SHP77 (cell line): Measurements from ENCODE around the gene SIGLEC7.

Experiments used
- DNase-seq, 2 experiments: peaks; one replicate each; lab custom pipeline; 2025; lab: John Stamatoyannopoulos, UW

Gene SIGLEC7

GRCh38 chr19:51116736-51117286, 25.3 kb upstream of the SIGLEC7 start:
- no peak for DNase-seq

- no peak for DNase-seq
These were observed 23.0 kb upstream of the SIGLEC7 start for GRCh38 chr19:51119101-51119500.

DNA sequence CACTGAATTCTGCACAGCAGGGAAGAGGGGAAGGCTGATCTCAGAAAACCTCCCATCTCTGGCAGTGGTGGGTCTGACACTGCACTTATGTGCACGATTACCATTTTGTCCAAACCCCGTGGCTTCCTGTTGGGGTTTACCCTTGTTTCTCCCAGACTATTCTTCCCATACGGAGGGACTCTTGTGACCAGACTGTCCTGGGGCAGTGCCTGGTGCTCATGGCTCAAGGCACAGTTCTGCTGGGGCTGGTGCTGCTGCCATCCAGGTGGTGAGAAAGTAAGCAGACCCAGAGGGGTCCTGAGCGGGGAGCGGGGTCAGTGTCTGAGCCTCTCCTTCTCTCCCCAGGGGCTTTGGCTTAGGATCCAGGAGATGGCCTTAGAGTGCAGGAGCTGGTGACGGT, 22.5 kb upstream of the SIGLEC7 start:
- DNase-seq = no peak

DNA sequence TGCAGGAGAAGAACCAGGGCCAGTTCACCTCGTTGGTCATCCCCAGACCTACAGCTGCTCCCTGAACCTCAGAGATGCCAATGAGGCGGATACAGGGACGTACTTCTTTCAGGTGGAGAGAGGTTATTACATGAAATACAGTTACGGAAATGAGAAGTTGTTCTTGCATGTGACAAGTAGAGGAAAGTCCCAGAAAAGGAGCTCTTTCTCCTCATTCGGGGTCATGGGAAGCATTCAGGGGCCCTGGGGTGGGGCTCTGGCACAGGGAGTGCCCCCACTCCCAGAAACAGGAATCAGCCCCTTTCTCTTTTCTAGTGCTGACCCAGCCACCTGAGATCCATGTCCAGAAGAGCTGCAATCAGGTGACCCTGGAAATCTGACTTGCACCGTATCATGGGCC, 21.9 kb upstream of the SIGLEC7 start:
- no peak for DNase-seq

- no peak for DNase-seq
These were observed 20.8 kb upstream of the SIGLEC7 start for GRCh38 chr19:51121257-51121656.

GRCh38 chr19:51122112-51122981, 19.8 kb upstream of the SIGLEC7 start:
- no peak for DNase-seq

- DNase-seq = no peak
These were observed 18.7 kb upstream of the SIGLEC7 start for GRCh38 chr19:51123381-51123800.

DNA sequence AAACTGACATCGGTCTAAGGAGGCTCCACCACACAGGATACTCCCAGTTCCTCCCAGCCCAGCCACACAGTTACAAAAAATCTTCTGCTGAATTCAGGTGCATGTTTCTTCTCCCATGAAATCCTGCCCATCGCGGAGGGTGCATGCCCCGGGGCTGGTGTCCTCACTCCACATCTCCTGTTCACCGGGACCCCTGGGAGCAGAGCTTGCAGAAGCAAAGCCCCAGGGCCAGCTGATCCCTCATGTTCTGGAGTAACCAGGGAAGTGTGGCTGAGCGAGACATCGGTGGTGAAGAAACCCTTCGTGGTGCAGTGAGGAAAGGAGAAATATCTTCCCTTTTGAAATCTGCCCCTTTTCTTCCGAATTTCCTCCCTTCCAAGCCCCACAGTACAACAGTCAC, 18.3 kb upstream of the SIGLEC7 start:
- DNase-seq = no peak

GRCh38 chr19:51124216-51124615, 17.9 kb upstream of the SIGLEC7 start:
- no peak for DNase-seq

DNA sequence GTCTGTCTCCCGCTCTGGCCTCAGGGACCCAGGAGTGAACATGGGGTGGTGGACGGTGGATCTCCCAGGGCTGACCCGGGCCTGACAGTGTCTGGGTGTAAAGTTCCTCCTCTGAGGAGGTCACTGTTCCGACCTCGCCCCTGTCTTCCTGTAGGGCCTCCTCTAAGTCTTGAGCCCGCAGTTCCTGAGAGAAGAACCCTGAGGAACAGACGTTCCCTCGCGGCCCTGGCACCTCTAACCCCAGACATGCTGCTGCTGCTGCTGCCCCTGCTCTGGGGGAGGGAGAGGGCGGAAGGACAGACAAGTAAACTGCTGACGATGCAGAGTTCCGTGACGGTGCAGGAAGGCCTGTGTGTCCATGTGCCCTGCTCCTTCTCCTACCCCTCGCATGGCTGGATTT, 17.4 kb upstream of the SIGLEC7 start, which contains the start of gene SIGLEC9:
Gene SIGLEC9, plus strand, starts transcription at position 178 of the 400 bp plus-strand sequence. Its CDS starts 69 bp downstream, at position 247.
- DNase-seq = no peak

DNA sequence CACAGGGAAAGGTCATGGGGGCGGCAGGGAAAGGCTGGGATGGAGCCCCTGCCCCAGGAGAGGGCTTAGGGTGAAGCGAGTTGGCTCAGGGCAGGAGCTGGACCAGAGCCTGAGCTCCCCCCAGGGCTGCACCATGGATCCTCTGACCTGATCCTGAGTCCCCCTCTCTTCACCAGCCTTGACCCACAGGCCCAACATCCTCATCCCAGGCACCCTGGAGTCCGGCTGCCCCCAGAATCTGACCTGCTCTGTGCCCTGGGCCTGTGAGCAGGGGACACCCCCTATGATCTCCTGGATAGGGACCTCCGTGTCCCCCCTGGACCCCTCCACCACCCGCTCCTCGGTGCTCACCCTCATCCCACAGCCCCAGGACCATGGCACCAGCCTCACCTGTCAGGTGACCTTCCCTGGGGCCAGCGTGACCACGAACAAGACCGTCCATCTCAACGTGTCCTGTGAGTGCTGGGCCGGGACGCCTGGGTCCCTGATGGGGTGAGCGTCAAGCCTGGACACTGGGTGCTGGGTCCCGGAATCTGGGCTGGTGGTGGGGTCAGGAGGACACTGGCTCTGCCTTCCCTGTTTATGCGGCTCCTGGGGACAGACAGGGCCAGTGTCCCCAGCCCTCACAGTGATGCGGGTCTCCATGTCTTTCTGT, 16.6 kb upstream of the SIGLEC7 start:
- DNase-seq = no peak

- DNase-seq = no peak
These were observed 15.1 kb upstream of the SIGLEC7 start for GRCh38 chr19:51127032-51127431.

DNA sequence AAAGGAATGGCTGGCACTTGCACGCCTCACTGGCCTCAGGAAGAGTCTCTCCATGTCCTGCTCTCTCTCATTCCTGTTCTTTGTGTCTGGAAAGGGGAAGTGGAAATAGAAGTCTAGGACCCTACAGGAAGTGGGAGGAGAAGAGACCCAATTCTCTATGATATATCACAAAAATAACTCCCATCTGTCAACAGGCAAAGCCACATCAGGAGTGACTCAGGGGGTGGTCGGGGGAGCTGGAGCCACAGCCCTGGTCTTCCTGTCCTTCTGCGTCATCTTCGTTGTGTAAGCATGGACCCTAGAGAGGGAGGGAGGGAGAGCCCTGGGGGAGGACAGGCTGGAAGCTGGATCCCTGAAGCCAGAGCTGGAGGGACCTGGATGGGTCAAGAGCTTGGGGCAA, 14.3 kb upstream of the SIGLEC7 start:
- DNase-seq = no peak

GRCh38 chr19:51128227-51128626, 13.9 kb upstream of the SIGLEC7 start:
- no peak for DNase-seq

GRCh38 chr19:51129716-51130115, 12.4 kb upstream of the SIGLEC7 start:
- DNase-seq = no peak

DNA sequence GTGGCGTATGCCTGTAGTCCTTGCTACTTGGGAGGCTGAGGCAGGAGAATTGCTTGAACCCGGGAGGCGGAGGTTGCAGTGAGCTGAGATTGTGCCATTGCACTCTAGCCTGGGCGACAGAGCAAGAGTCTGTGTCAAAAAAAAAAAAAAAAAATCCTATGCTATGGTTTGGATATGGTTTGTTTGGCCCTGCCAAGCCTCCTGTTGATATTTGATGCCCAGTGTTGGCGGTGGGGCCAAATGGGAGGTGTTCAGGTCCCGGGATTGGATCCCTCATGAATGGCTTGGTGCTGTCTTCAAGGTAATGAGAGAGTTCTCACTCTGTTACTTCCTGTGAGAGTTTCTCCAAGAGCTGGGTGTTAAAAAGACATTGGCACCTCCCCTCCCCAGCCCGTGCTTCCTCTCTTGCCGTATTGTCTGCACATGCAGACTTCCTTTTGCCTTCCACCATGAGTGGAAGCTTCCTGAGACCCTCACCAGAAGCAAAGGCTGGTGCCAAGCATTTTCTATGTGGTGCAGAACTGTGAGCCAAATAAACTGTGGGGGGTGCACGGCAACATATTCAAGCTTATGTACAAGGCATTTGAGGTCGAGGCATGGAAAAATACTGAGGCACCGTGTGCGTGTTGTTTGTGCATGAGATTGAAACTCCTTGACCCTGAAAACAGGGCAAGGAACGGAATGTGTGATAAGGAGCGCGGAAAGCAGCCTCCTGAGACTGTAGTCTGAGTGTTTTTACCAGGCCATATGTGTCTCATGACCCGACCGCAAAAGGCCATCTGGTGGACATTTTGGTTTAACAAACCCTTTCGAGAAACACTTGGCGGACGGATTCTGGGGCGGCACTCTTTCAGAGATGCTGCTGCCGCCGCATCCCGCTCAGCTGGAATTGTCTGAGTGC, 10.1 kb upstream of the SIGLEC7 start:
- DNase-seq = no peak

DNA sequence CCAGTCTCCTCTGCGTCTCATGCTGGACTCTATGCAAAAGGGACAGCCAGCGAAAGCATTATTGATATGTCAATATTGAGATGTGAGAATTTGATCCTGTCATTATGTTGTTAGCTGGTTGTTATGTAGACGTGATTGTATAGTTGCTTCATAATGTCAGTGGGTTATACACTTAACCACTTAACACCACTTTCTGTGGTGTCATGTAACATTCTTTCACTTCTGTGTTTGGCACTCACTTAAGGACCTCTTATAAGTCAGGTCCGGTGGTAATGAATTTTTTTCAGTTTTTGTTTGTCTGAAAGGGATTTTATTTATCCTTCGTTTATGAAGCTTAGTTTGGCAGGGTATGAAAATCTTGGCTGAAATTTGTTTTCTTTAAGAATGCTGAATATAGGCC, 7.1 kb upstream of the SIGLEC7 start:
- DNase-seq = no peak

- DNase-seq = no peak
These were observed 5.9 kb upstream of the SIGLEC7 start for GRCh38 chr19:51135986-51136762.

GRCh38 chr19:51136851-51137551, 5.1 kb upstream of the SIGLEC7 start:
- no peak for DNase-seq

- no peak for DNase-seq
These were observed 4.2 kb upstream of the SIGLEC7 start for GRCh38 chr19:51137792-51138425.
